GM12801 (cell line): ENCODE results near the gene DDX60.

ENCODE experiments used
- TF ChIP-seq, protein P1 (sequence below): IDR thresholded peaks from one replicate; pipeline ENCODE4 v1.5.1; 2011; ENCODE audit warnings: control low read depth; ENCODE audit not compliant: insufficient read length; ENCODE audit errors: extremely low read depth

Gene DDX60

DNA sequence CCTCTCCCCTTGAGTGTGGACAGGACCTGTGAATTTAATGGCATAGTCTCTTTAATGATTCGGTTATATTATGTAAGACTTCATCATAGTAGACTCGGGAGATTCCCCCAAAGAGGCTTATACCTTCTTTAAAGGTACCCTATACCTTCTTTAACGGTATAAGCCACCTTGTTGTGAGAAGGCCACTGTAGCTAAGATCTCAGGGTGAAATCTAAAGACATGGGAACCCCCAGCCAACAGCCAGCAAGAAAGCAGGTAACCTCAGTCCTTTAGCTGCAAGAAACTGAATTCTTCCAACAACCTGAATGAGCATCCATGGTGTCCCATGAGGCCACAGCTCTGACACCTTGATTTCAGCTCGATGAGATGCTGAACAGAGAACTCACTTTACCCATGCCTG, 931 bp downstream of the DDX60 start:
- TF ChIP-seq, protein P1, sequence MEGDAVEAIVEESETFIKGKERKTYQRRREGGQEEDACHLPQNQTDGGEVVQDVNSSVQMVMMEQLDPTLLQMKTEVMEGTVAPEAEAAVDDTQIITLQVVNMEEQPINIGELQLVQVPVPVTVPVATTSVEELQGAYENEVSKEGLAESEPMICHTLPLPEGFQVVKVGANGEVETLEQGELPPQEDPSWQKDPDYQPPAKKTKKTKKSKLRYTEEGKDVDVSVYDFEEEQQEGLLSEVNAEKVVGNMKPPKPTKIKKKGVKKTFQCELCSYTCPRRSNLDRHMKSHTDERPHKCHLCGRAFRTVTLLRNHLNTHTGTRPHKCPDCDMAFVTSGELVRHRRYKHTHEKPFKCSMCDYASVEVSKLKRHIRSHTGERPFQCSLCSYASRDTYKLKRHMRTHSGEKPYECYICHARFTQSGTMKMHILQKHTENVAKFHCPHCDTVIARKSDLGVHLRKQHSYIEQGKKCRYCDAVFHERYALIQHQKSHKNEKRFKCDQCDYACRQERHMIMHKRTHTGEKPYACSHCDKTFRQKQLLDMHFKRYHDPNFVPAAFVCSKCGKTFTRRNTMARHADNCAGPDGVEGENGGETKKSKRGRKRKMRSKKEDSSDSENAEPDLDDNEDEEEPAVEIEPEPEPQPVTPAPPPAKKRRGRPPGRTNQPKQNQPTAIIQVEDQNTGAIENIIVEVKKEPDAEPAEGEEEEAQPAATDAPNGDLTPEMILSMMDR: no peak

DNA sequence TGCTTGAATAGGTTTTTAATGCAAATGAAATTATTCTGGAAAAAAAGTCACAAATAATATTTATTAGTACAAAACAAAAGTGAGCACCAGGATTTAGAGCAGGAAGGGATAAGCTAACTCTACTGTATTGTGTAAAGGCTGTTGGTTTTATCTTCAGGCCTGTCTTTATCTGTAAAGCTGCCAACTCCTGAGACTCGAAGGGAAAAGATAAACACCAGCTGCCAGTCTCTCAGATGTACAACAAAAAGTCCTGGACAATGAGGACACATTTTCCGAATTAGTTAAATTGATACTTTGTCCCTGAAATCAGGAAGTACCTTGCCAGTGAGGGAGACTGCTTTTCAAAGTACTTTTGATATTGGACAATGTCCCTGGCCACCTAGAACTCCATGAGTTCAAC, 8.8 kb downstream of the DDX60 start:
- TF ChIP-seq, protein P1: no peak

GRCh38 chr4:168308912-168309311, 9.6 kb downstream of the DDX60 start:
- TF ChIP-seq, protein P1: no peak

- TF ChIP-seq, protein P1: no peak
These were observed 12.1 kb downstream of the DDX60 start for GRCh38 chr4:168306476-168306875.

DNA sequence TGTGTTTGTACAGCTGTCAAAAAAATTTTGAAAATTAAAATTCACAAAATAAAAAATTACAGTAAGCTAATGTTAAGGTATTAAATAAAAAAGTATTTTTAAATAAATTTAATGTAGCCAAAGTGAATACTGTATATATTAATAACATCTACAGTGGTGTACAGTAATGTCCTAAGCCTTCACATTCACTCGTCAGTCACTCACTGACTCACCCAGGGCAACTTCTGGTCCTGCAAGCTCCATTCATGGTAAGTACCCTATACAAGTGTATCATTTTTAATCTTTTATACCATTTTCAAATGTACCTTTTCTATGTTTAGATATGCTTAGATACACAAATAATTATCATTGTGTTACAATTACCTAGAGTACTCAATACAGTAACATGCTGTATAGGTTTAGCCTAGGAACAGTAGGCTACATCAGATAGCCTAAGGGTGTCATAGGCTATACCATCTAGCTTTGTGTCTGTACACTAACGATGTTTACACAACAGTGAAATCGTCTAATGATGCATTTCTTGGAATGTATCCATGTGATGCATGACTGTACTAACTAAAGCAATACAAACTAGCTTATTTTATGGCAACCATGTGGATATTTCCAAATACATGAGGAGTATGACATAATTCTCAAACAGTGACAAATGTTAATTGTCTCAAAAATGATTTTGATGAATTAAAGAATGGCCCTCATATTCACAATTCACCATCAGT, 13.7 kb downstream of the DDX60 start:
- TF ChIP-seq, protein P1: no peak

GRCh38 chr4:168293386-168293975, 25.1 kb downstream of the DDX60 start:
- TF ChIP-seq, protein P1: no peak

- TF ChIP-seq, protein P1: no peak
These were observed 27.3 kb downstream of the DDX60 start for GRCh38 chr4:168291242-168291641.
